ENCODE results near the gene RBCK1.

RBCK1 gene

DNA sequence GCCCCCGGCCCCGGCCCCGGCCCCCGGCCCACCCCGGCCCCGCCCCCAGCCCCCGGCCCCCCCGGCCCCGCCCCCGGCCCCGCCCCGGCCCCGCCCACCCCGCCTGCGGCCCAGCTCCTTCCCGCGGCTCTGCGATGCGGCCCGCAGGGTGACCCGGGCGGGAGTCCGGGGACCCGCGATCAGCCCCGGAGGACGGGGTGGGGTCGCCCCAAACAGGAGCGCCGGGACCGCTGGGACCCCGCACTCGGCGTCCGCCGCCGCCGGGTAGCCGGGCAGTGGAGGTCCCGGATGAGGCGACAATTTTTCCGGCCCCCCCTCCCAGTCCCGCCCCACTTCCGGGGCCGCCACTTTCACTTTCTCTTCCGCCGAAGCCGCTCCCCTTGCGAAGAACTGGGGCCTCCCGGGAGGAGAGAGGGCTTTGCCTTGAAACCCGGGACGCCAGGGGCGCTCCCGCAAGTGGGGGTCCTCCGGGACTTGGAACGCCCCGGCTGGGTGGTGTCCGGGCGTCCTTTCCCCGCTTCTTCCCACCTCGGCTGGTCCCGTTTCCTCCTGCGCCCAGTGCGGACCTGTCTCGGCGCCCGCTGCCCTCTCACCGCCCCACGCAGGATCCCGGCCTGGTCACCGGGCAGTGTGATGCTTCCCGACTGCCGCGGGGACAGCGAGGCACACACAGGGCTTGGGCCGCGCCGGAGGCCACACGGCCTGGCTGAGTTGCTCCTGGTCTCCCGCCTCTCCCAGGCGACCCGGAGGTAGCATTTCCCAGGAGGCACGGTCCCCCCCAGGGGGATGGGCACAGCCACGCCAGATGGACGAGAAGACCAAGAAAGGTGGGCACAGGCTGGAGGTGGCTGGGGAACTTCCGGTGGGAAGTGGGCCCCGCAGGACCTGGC lies at the start of gene RBCK1:
Gene RBCK1 (plus strand): TSS at position 347 of the 890 bp plus-strand sequence. CDS start 459 bp downstream, at position 806.
- peak; percentile 82 for DNase-seq
- Mint-ChIP-seq H3K27ac (peak within 1 kb of the TSS; percentile 95), H3K4me3 (peak within 1 kb of the TSS; percentile 96), H3K9me3 (no peaks in the 10 kb centered on the region), H3K4me1 (peaks cover 30 to 50% of the 10 kb centered on the region in 2 donors), H3K36me3 (peaks cover 21 to 44% of the 10 kb centered on the region in 2 donors), H3K27me3 (no peaks in the 10 kb centered on the region)
- peak; percentile 82 to 84 for ATAC-seq (replicated peaks)

DNA sequence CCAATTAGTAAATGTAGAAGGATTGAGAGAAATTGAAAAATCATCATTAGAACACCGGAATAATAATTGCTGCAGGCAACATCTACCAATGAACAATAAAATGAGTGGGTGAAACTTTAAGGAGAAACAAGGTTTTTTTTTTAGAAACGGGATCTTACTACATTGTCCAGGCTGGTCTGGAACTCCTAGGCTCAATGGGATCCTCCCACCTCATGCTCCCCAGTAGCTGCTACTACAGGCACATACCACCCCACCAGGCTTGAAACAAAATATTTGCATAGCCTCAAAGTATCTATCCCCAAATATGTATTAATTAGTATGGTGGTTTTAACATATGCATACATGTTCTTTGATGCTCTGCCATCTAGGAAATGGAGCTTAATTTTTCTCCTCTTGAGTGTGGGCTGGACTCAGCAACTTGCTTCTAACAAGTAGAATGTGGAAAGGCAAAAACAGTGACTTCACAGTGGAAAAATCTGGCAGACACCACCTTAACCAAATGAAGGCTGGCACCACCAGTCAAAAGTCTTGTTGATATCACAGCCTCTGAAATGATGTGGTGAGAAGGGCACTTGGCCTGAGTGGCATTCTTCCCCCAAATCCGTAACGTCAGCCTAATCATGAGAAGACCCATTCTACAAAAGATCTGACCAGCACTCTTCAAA lies 49.1 kb upstream of the RBCK1 start:
- no peak overlapping the region for H3K4me3 Mint-ChIP-seq
- no peak for DNase-seq
- H3K4me1 Mint-ChIP-seq, result peaks cover 16 to 27% of the 10 kb centered on the region in 2 donors
- H3K27ac Mint-ChIP-seq, result no peak overlapping the region
- H3K36me3 Mint-ChIP-seq, result peaks cover 0 to 1% of the 10 kb centered on the region in 2 donors
- H3K9me3 Mint-ChIP-seq, result no peaks in the 10 kb centered on the region
- ATAC-seq (replicated peaks), result no peak
- H3K27me3 Mint-ChIP-seq, result peaks cover 0 to 6% of the 10 kb centered on the region in 2 donors

DNA sequence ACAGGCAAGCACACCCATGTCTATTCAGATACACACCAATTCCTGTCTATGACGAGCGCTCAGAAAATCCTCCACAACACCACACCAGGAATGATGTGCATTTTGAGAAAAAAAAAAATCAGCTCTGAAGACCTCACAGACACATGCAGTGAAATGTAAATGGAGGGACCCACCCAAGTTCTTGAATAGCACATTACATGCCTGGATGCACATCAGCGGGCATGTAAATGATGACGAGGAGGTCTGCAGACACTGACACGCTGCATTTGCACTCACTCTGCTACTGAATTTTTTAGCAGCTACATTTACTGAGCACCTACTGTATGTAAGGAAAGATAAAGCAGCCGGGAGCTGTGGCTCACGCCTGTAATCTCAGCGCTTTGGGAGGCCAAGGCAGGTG lies 46.5 kb upstream of the RBCK1 start:
- H3K4me1 Mint-ChIP-seq, result peaks cover 19 to 26% of the 10 kb centered on the region in 2 donors
- no peak overlapping the region for H3K4me3 Mint-ChIP-seq
- H3K9me3 Mint-ChIP-seq, result no peaks in the 10 kb centered on the region
- peaks cover 0 to 10% of the 10 kb centered on the region in 2 donors for H3K27me3 Mint-ChIP-seq
- H3K27ac Mint-ChIP-seq, result no peak overlapping the region
- no peak for DNase-seq
- peak in 1 of 2 donors; percentile 58 for ATAC-seq (replicated peaks)
- peaks cover 0 to 1% of the 10 kb centered on the region in 2 donors for H3K36me3 Mint-ChIP-seq

DNA sequence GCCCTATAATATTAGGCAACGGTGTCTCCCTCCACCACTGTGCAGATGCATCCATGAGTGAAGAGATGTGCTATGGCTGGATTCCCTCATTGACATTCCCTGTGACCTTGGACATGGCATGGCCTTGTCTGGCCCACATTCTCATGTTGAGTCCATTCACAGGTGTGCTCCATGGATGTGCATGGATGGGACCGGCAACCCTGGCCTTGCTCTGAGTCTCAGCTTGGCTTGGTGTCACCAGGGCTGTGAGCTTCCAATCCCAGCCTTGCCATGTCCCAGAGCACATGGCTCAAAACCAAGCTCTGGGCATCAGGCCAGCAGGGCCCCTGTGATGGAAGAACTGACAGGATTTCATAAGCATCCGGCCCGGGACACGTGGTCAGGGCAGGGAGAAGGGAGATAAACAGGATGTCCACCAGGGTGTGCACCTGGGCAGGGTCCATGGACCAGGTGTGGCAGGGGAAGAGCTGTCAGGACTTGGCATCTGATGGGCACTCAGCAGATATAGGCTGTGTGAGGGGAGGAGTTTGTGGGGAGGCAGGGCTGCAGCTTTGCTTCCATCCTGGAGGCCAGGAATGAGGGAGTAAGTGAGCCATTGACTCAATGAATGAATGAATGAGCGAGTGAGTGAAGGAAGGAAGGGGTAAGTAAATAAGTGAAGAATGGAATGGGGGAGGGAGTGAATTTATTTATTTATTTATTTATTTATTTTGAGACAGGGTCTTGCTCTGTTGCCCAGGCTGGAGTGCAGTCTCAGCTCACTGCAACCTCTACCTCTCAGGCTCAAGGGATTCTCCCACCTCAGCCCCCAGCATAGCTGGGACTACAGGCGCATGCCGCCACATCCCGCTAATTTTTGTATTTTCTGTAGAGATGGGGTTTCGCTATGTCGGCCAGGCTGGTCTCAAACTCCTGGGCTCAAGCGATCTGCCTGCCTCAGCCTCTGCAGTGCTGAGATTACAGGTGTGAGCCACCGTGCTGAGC lies 45.5 kb upstream of the RBCK1 start:
- no peaks in the 10 kb centered on the region for H3K36me3 Mint-ChIP-seq
- no peak for DNase-seq

DNA sequence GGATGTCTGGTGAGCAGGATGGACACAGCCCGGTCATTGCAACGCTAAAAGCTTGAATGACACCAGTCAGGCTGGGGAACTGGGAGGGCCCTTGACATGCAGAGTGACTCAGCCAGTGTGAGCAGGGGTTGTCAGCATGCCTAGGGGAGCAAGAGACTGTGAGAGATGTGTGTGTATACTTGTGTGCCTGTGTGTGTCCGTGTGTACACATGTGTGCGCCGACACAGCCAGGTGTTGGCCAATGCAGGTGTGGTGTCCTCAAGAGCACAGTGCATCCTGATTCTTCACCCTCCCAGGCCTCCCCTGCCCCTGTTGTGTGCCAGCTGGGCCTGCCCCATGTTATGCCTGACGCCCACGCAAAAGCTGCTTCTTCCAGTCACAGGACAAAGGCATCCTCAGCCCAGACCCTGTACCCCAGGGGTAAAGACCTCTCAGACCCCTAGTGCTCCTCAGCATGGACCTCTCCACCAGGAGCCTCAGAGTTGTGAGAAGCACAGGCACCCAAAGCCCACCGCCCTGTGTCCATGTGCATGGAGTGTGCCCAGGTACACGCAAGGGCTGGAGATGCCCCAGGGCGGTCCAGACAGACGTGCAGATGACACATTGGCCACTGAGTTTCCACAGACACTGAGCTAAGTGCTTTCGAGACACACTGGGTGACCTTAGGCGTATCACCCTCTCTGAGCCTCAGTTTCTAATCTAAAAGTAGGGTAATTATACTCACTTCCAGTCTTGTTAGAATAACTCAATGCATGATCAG lies 44.6 kb upstream of the RBCK1 start:
- no peak for ATAC-seq (replicated peaks)
- Mint-ChIP-seq H3K27me3 (peaks cover 2 to 11% of the 10 kb centered on the region in 2 donors), H3K36me3 (no peaks in the 10 kb centered on the region), H3K4me3 (no peak overlapping the region), H3K27ac (no peak overlapping the region), H3K4me1 (peaks cover 19 to 26% of the 10 kb centered on the region in 2 donors), H3K9me3 (no peaks in the 10 kb centered on the region)
- DNase-seq, result no peak

More for the DNA sequence above, 45.5 kb upstream of the RBCK1 start:
- peaks cover 0 to 10% of the 10 kb centered on the region in 2 donors for H3K27me3 Mint-ChIP-seq
- no peak overlapping the region for H3K4me3 Mint-ChIP-seq
- no peaks in the 10 kb centered on the region for H3K9me3 Mint-ChIP-seq
- peak; percentile 38 to 46 for ATAC-seq (replicated peaks)
- H3K4me1 Mint-ChIP-seq, result peaks cover 19 to 26% of the 10 kb centered on the region in 2 donors
- H3K27ac Mint-ChIP-seq, result peak overlapping the region; percentile 37

- ATAC-seq (replicated peaks) (peak in 1 of 2 donors; percentile 16), DNase-seq (no peak)
- Mint-ChIP-seq H3K4me3 (no peak overlapping the region), H3K4me1 (peaks cover 19 to 26% of the 10 kb centered on the region in 2 donors), H3K9me3 (no peaks in the 10 kb centered on the region), H3K27me3 (peaks cover 7 to 18% of the 10 kb centered on the region in 2 donors), H3K27ac (peak overlapping the region; percentile 14), H3K36me3 (no peaks in the 10 kb centered on the region)
Observed at GRCh38 chr20:364905-365794, 42.9 kb upstream of the RBCK1 start.

DNA sequence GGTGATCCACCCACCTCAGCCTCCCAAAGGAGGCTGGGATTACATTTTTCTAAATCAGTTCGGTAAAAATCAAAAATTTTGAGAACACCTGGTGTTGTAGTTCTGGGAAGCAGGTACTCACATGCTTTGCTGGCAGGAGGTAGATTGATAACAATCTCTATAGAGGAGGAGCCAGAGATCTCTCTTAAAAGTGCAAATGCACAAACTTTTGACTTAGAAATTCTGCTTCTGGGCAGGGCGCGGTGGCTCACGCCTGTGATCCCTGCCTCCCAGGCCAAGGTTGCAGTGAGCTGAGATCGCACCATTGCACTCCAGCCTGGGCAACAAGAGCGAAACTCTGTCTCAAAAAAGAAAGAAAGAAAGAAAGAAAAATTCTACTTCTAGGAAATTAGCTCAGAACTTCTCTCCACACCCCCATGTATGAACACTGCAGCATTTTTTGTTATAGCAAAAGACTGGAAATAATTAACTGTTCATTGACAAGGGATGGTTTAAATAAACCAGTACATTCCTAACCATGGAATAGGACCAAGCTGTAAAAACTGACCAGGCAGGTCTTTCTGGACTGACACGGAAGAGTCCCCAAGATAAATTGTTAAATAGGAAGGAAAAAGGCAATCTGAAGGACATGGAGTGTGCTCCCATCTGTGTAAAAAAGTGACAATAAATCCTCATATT lies 41.9 kb upstream of the RBCK1 start:
- DNase-seq (no peak), ATAC-seq (replicated peaks) (no peak)
- Mint-ChIP-seq H3K4me3 (no peak overlapping the region), H3K27ac (no peak overlapping the region), H3K36me3 (no peaks in the 10 kb centered on the region), H3K9me3 (no peaks in the 10 kb centered on the region), H3K4me1 (peaks cover 17 to 22% of the 10 kb centered on the region in 2 donors), H3K27me3 (peaks cover 7 to 18% of the 10 kb centered on the region in 2 donors)

DNA sequence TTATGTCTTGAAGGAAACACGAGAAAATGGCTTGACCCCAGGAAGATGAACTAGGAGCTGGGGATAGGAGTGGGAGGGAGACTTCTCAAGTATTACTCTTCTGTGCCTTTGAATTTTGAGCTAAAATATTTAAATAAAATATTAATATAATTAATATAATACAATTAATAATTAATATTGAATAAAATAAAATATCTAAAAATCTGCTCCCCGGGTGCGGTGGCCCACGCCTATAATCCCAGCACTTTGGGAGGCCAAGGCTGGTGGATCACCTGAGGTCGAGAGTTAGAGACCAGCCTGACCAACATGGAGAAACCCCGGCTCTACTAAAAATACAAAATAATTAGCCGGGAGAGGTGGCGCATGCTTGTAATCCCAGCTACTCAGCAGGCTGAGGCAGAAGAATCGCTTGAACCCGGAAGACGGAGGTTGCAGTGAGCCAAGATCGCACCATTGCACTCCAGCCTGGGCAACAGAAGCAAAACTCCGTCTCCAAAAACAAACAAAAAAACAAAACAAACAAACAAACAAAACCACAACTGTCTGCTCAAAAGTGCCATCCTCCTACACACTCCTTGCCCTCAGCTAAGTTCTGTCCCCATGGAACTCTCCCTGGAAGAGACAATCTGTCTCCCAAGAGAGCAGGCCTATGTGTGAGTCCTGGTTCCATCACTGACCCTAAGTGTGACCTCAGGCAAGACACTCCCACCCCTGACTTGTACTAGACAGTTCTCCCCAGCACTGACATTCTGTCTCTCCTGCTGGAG lies 41.2 kb upstream of the RBCK1 start:
- peaks cover 11 to 17% of the 10 kb centered on the region in 2 donors for H3K4me1 Mint-ChIP-seq
- no peak for DNase-seq
- H3K27ac Mint-ChIP-seq, result no peak overlapping the region
- no peak for ATAC-seq (replicated peaks)
- peaks cover 7 to 18% of the 10 kb centered on the region in 2 donors for H3K27me3 Mint-ChIP-seq
- no peak overlapping the region for H3K4me3 Mint-ChIP-seq
- no peaks in the 10 kb centered on the region for H3K36me3 Mint-ChIP-seq
- no peaks in the 10 kb centered on the region for H3K9me3 Mint-ChIP-seq

DNA sequence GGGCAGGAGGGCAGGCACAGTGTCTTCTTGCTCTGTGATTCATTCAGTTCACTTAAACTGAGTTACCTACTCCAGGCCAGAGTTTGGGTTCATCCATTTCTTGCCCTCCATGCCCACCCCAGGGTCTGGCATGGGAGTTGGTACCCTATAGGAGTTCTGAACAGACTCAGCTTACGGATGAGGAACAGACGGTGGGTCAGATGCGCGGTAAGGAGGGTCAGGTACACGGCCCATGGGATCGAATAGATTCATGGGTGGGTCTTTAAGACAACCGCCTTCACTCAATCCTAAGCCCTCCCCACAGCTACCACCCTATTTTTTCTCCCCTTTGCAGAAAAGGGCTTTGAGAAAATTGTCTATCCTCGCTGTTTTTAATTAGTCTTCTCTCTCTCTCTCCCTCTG lies 40.6 kb upstream of the RBCK1 start:
- H3K27ac Mint-ChIP-seq, result no peak overlapping the region
- no peaks in the 10 kb centered on the region for H3K9me3 Mint-ChIP-seq

DNA sequence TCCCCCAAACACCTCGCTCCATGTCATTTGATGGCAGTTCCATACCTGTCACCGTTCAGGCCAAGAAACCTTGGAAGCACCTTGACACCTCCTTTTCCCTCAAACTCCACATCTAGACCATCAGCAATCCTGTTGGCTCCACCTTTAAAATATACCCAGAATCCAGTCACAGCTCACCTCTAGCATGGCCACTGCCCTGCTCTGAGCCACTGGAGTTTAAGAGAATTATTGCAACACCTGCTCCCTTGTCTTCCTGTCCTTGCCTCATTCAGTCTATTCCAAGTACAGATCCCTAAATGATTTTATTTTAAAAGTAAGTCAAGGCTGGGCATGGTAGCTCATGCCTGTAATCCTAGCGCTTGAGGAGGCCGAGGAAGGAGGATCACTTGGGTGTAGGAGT lies 39.2 kb upstream of the RBCK1 start:
- no peaks in the 10 kb centered on the region for H3K36me3 Mint-ChIP-seq
- ATAC-seq (replicated peaks) (no peak), DNase-seq (no peak)
- peaks cover 7 to 12% of the 10 kb centered on the region in 2 donors for H3K27me3 Mint-ChIP-seq
- H3K4me1 Mint-ChIP-seq, result peaks cover 17 to 27% of the 10 kb centered on the region in 2 donors
- H3K9me3 Mint-ChIP-seq, result no peaks in the 10 kb centered on the region
- H3K27ac Mint-ChIP-seq, result no peak overlapping the region
- H3K4me3 Mint-ChIP-seq, result no peak overlapping the region

More for the DNA sequence above, 40.6 kb upstream of the RBCK1 start:
- ATAC-seq (replicated peaks), result no peak
- Mint-ChIP-seq H3K4me1 (peaks cover 14 to 19% of the 10 kb centered on the region in 2 donors), H3K27me3 (peaks cover 7 to 15% of the 10 kb centered on the region in 2 donors), H3K4me3 (no peak overlapping the region), H3K36me3 (no peaks in the 10 kb centered on the region)
- no peak for DNase-seq

- H3K4me1 Mint-ChIP-seq, result peaks cover 15 to 20% of the 10 kb centered on the region in 2 donors
- no peaks in the 10 kb centered on the region for H3K9me3 Mint-ChIP-seq
- ATAC-seq (replicated peaks) (no peak), DNase-seq (no peak)
- H3K4me3 Mint-ChIP-seq, result no peak overlapping the region
- no peaks in the 10 kb centered on the region for H3K36me3 Mint-ChIP-seq
- H3K27ac Mint-ChIP-seq, result no peak overlapping the region
- H3K27me3 Mint-ChIP-seq, result peaks cover 7 to 11% of the 10 kb centered on the region in 2 donors
Observed at GRCh38 chr20:370151-370600, 37.9 kb upstream of the RBCK1 start.
